Measurements from ENCODE around the gene SORCS2.

SORCS2 gene

GRCh38 chr4:7377223-7377865, 185.0 kb downstream of the SORCS2 start:
- DNase-seq (ENCODE audit: low read depth), result no peak

- no peak for DNase-seq (ENCODE audit: low read depth)
These were observed 186.8 kb downstream of the SORCS2 start for GRCh38 chr4:7379186-7379585.

GRCh38 chr4:7379719-7380118, 187.4 kb downstream of the SORCS2 start:
- no peak for DNase-seq (ENCODE audit: low read depth)

- no peak for DNase-seq (ENCODE audit: low read depth)
These were observed 189.0 kb downstream of the SORCS2 start for GRCh38 chr4:7381221-7381889.

GRCh38 chr4:7381890-7382633, 189.7 kb downstream of the SORCS2 start:
- no peak for DNase-seq (ENCODE audit: low read depth)

GRCh38 chr4:7382634-7383014, 190.3 kb downstream of the SORCS2 start:
- DNase-seq (ENCODE audit: low read depth), result no peak

- DNase-seq (ENCODE audit: low read depth), result no peak
These were observed 190.9 kb downstream of the SORCS2 start for GRCh38 chr4:7383266-7383665.

GRCh38 chr4:7384003-7384928, 191.9 kb downstream of the SORCS2 start:
- DNase-seq (ENCODE audit: low read depth), result no peak

- DNase-seq (ENCODE audit: low read depth), result no peak
These were observed 192.9 kb downstream of the SORCS2 start for GRCh38 chr4:7384929-7385890.

GRCh38 chr4:7387925-7388324, 195.6 kb downstream of the SORCS2 start:
- no peak for DNase-seq (ENCODE audit: low read depth)

- no peak for DNase-seq (ENCODE audit: low read depth)
These were observed 196.3 kb downstream of the SORCS2 start for GRCh38 chr4:7388627-7389026.

- DNase-seq (ENCODE audit: low read depth), result no peak
These were observed 196.9 kb downstream of the SORCS2 start for GRCh38 chr4:7389101-7389701.

- DNase-seq (ENCODE audit: low read depth), result no peak
These were observed 197.4 kb downstream of the SORCS2 start for GRCh38 chr4:7389719-7390118.

GRCh38 chr4:7390336-7390735, 198.0 kb downstream of the SORCS2 start:
- DNase-seq (ENCODE audit: low read depth), result no peak

GRCh38 chr4:7390906-7391636, 198.7 kb downstream of the SORCS2 start:
- DNase-seq (ENCODE audit: low read depth), result no peak

- no peak for DNase-seq (ENCODE audit: low read depth)
These were observed 199.5 kb downstream of the SORCS2 start for GRCh38 chr4:7391637-7392437.

- no peak for DNase-seq (ENCODE audit: low read depth)
These were observed 200.4 kb downstream of the SORCS2 start for GRCh38 chr4:7392438-7393421.

All from amniotic epithelial cell (primary cell).